Activated B cell treated with CpG ODN at 0.5 μM for 24 hours (primary cell): ENCODE results near the gene ZNF593OS. TPM values are rescaled to one million over a fixed set of nuclear protein-coding genes. Genes with fewer than 3 reads are reported as not detected.
A peak's percentile ranks its signal among the peaks of the same experiment; 100 is the strongest.

Source experiments
- ATAC-seq: fragments of 200-7000 bp; cut with Tn5 transposase; one replicate; pipeline ENCODE4 v1.10.0; 2021; ENCODE audit warnings: low read depth, mild to moderate bottlenecking, moderate library complexity
- CTCF ChIA-PET: fragments of 350-600 bp; sonication (Branson Sonifier 250); formaldehyde crosslinking; loops from one replicate; lab custom pipeline; 2021; ENCODE audit warnings: antibody characterized with exemption; lab: Charles Lee
- POLR2A ChIA-PET: fragments of 350-600 bp; sonication (Branson Sonifier 250); formaldehyde crosslinking; loops from one replicate; lab custom pipeline; 2021; ENCODE audit warnings: antibody characterized with exemption; lab: Charles Lee
- DNase-seq: peaks from one replicate; pipeline ENCODE4 v3.0.0; 2022
- H3K27ac Mint-ChIP-seq: one replicate; pipeline ENCODE4 v1.8.0; 2020; ENCODE audit warnings: mixed read lengths
- H3K27me3 Mint-ChIP-seq: one replicate; pipeline ENCODE4 v1.8.0; 2021; ENCODE audit warnings: mixed read lengths
- H3K36me3 Mint-ChIP-seq: one replicate; pipeline ENCODE4 v1.8.0; 2021; ENCODE audit warnings: low read depth, mixed read lengths
- H3K4me1 Mint-ChIP-seq: one replicate; pipeline ENCODE4 v1.8.0; 2021; ENCODE audit warnings: mixed read lengths
- H3K4me3 Mint-ChIP-seq: one replicate; pipeline ENCODE4 v1.8.0; 2020; ENCODE audit warnings: mild to moderate bottlenecking, mixed read lengths
- H3K9me3 Mint-ChIP-seq: one replicate; pipeline ENCODE4 v1.8.0; 2020; ENCODE audit warnings: mixed read lengths
- intact Hi-C: fragments of 100-400 bp; cut with micrococcal nuclease; formaldehyde crosslinking; loops from one replicate; pipeline ENCODE4 v1.15.1; 2024
- total RNA-seq: library from RNA; stranded (reverse); gene quantifications from 2 replicates; pipeline ENCODE4 v1.2.3, GENCODE V29; 2022
- TF ChIP-seq, protein P1 (sequence below): fragments of 200-600 bp; IDR thresholded peaks from one replicate; pipeline ENCODE4 v1.8.0; 2022; ENCODE audit warnings: antibody characterized with exemption, mild to moderate bottlenecking

ZNF593OS gene
- total RNA-seq, 1 donor from 2014 or later: not detected

DNA sequence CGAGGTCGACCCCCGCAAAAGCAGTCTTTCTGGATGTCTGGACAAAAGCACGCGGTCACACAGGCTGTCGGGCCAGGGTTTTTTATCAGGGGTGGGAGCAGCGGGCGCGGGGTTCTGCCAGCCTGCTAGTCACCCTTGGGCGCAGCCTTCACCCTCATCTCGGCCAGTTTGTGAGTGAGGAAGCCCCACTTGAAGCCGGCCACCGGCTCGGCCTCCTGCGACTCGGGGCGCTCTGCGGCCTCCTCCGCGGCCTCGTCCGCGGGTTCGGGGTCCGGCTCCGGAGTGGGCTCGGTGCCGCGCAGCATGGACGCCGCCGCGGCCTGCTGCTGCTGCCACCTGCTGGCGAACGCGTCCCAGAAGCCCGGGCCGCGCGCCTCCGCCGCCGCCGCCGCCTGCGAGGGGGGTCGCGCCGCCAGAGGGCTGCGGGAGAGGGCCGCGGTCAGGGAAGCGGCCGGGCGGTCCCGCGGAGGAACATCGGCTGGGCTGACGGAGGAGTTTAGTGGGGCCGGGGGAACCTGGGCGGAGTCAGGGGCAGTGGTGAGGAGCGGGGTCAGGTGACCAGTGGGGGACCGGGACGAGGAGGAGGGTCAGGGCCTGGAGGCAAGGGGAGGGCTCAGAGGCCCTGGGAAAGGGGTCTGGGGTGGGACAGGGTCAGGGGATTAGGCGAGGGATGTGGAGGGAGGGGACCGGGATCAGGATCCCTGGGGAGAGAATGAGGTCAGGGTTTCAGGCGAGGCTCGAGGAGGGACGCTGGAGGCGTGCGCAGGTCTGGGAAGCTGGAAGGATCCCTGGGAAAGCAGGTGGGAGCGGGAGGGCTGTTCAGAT is 7.4 kb downstream of the ZNF593OS start:
- ATAC-seq: peak; percentile 70
- Mint-ChIP-seq H3K27me3 (peaks cover 14% of the 10 kb centered on the region), H3K36me3 (no peaks in the 10 kb centered on the region)

DNA sequence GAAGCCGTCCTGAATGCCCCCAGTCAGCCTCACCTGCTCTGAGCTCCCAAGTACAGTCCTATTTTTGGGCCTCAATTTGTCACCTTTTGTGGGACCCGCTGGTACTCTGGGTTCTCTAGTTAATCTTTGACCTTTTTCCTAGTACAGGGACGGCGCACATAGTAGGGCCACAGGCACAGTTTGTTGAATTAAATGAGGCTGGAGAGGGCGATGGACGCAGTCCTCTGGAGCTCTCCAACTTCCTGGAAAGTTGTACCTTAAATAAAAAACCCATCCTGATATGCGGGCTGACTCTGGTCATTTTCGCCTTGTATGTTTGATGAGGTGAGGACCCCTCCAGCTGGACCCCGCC is 8.0 kb downstream of the ZNF593OS start:
- Mint-ChIP-seq H3K27ac (no peak overlapping the region), H3K9me3 (no peaks in the 10 kb centered on the region), H3K4me1 (peaks cover 13% of the 10 kb centered on the region), H3K4me3 (peak overlapping the region; percentile 15), H3K36me3 (no peaks in the 10 kb centered on the region), H3K27me3 (peaks cover 17% of the 10 kb centered on the region)
- POLR2A ChIA-PET: interaction anchor here (0.6 kb wide), 1 partner anchor 156 kb away, joined by 8 read pairs; no protein-coding TSS in a partner anchor
- no peak for DNase-seq
- intact Hi-C loops: loop anchor here (1.0 to 5.0 kb wide), 3 partner anchors 58 to 256 kb away; partner anchors contain the start of gene STMN1
- TF ChIP-seq, protein P1, sequence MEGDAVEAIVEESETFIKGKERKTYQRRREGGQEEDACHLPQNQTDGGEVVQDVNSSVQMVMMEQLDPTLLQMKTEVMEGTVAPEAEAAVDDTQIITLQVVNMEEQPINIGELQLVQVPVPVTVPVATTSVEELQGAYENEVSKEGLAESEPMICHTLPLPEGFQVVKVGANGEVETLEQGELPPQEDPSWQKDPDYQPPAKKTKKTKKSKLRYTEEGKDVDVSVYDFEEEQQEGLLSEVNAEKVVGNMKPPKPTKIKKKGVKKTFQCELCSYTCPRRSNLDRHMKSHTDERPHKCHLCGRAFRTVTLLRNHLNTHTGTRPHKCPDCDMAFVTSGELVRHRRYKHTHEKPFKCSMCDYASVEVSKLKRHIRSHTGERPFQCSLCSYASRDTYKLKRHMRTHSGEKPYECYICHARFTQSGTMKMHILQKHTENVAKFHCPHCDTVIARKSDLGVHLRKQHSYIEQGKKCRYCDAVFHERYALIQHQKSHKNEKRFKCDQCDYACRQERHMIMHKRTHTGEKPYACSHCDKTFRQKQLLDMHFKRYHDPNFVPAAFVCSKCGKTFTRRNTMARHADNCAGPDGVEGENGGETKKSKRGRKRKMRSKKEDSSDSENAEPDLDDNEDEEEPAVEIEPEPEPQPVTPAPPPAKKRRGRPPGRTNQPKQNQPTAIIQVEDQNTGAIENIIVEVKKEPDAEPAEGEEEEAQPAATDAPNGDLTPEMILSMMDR: no peak
- ATAC-seq: no peak
- CTCF ChIA-PET: no interaction called here

More for the DNA sequence above, 7.4 kb downstream of the ZNF593OS start:
- POLR2A ChIA-PET: interaction anchor here (0.6 kb wide), 1 partner anchor 281 kb away, joined by 8 read pairs; no protein-coding TSS in a partner anchor
- intact Hi-C loops: loop anchor here (1.0 to 5.0 kb wide), 3 partner anchors 59 to 257 kb away; partner anchors contain the start of gene STMN1
- no peak overlapping the region for H3K27ac Mint-ChIP-seq
- CTCF ChIA-PET: no interaction called here
- TF ChIP-seq, protein P1: no peak
- peak; percentile 74 for DNase-seq
- peak overlapping the region; percentile 56 for H3K4me3 Mint-ChIP-seq
- no peaks in the 10 kb centered on the region for H3K9me3 Mint-ChIP-seq
- peaks cover 13% of the 10 kb centered on the region for H3K4me1 Mint-ChIP-seq

- peaks cover 13% of the 10 kb centered on the region for H3K4me1 Mint-ChIP-seq
- intact Hi-C loops: loop anchor here (5.0 kb wide), 2 partner anchors 125 to 255 kb away; partner anchors contain the start of gene STMN1
- DNase-seq: no peak
- TF ChIP-seq, protein P1: no peak
- ChIA-PET CTCF (interaction anchor here (0.8 to 1.0 kb wide), 3 partner anchors 12 to 58 kb away, joined by 3 to 5 read pairs (median 3); no protein-coding TSS in a partner anchor), POLR2A (no interaction called here)
- H3K27me3 Mint-ChIP-seq: peaks cover 24% of the 10 kb centered on the region
- H3K27ac Mint-ChIP-seq: no peak overlapping the region
- H3K4me3 Mint-ChIP-seq: peak overlapping the region; percentile 59
- no peaks in the 10 kb centered on the region for H3K9me3 Mint-ChIP-seq
- no peaks in the 10 kb centered on the region for H3K36me3 Mint-ChIP-seq
- ATAC-seq: no peak
These were observed 9.4 kb downstream of the ZNF593OS start for GRCh38 chr1:26162220-26162709.

DNA sequence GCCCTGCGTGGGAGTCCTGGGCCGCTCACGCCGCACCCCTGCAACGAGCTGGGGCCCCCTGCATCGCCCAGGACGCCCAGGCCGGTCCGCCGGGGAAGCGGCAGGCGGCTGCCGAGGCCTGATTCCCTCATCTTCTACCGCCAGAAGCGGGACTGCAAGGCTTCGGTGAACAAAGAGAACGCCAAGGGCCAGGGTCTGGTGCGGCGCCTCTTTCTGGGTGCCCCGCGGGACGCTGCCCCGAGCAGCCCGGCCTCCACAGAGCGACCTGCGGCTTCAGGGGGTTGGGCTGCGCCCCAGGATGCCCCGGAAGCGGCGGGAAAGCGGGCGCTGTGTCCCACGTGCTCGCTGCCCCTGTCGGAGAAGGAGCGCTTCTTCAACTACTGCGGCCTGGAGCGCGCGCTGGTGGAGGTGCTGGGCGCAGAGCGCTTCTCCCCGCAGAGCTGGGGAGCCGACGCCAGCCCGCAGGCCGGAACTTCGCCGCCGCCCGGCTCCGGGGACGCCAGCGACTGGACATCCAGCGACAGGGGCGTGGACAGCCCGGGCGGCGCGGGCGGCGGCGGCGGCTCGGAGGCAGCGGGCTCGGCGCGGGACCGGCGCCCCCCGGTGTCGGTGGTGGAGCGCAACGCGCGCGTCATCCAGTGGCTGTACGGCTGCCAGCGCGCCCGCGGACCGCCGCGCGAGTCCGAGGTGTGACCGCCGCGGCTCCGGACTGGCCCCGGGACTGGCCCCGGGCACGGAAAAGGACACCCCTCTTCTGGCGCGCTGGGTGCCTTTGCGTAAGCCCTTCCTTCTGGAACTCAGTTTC is 10.0 kb downstream of the ZNF593OS start:
- ChIA-PET CTCF (interaction anchor here (0.8 to 1.0 kb wide), 3 partner anchors 11 to 57 kb away, joined by 3 to 5 read pairs (median 3); no protein-coding TSS in a partner anchor), POLR2A (no interaction called here)
- TF ChIP-seq, protein P1: no peak
- peaks cover 26% of the 10 kb centered on the region for H3K27me3 Mint-ChIP-seq
- ATAC-seq (peak; percentile 64), DNase-seq (peak; percentile 54)
- peak overlapping the region; percentile 59 for H3K4me3 Mint-ChIP-seq
- peaks cover 13% of the 10 kb centered on the region for H3K4me1 Mint-ChIP-seq
- H3K27ac Mint-ChIP-seq: no peak overlapping the region
- no peaks in the 10 kb centered on the region for H3K36me3 Mint-ChIP-seq
- H3K9me3 Mint-ChIP-seq: no peaks in the 10 kb centered on the region
- intact Hi-C loops: loop anchor here (5.0 kb wide), 2 partner anchors 124 to 254 kb away; partner anchors contain the start of gene STMN1
